GM19438 (cell line): ENCODE data around the gene HIVEP1.
A peak's percentile ranks its signal among the peaks of the same experiment; 100 is the strongest.
"Not testable (repeated sequence)": the region's sequence is repeated elsewhere in the genome, so short reads cannot be mapped to it uniquely, and the experiment has no call there.

Experiments used
- ATAC-seq: cut with Tn5 transposase; IDR thresholded peaks from one replicate; pipeline ENCODE4 v1.9.1; 2021; ENCODE audit warnings: low read depth; ENCODE audit not compliant: unreplicated experiment

Gene HIVEP1

GRCh38 chr6:12148317-12148801 lies 136.2 kb downstream of the HIVEP1 start:
- ATAC-seq, result no peak

- ATAC-seq, result no peak
Observed at GRCh38 chr6:12148841-12149240, 136.7 kb downstream of the HIVEP1 start.

GRCh38 chr6:12149944-12150510 lies 137.9 kb downstream of the HIVEP1 start:
- ATAC-seq, result no peak

GRCh38 chr6:12150812-12151432 lies 138.8 kb downstream of the HIVEP1 start:
- ATAC-seq, result no peak

- no peak for ATAC-seq
Observed at GRCh38 chr6:12151433-12151820, 139.3 kb downstream of the HIVEP1 start.

- no peak for ATAC-seq
Observed at GRCh38 chr6:12152023-12152970, 140.2 kb downstream of the HIVEP1 start.

GRCh38 chr6:12155769-12156168 lies 143.7 kb downstream of the HIVEP1 start:
- ATAC-seq, result not testable (repeated sequence)

- ATAC-seq, result no peak
Observed at GRCh38 chr6:12158686-12159415, 146.7 kb downstream of the HIVEP1 start.

GRCh38 chr6:12160326-12160725 lies 148.2 kb downstream of the HIVEP1 start:
- no peak for ATAC-seq

GRCh38 chr6:12162213-12162612 lies 150.1 kb downstream of the HIVEP1 start:
- no peak for ATAC-seq

GRCh38 chr6:12163149-12163548 lies 151.0 kb downstream of the HIVEP1 start:
- peak; percentile 61 for ATAC-seq

GRCh38 chr6:12163744-12164507 lies 151.8 kb downstream of the HIVEP1 start:
- ATAC-seq, result no peak

GRCh38 chr6:12164508-12164770 lies 152.3 kb downstream of the HIVEP1 start:
- ATAC-seq, result no peak

GRCh38 chr6:12165297-12165696 lies 153.2 kb downstream of the HIVEP1 start:
- no peak for ATAC-seq

GRCh38 chr6:12165722-12166280 lies 153.7 kb downstream of the HIVEP1 start:
- ATAC-seq, result no peak

GRCh38 chr6:12169377-12169776 lies 157.3 kb downstream of the HIVEP1 start:
- ATAC-seq, result no peak

- ATAC-seq, result no peak
Observed at GRCh38 chr6:12170351-12171092, 158.4 kb downstream of the HIVEP1 start.

- no peak for ATAC-seq
Observed at GRCh38 chr6:12171717-12172116, 159.6 kb downstream of the HIVEP1 start.

- no peak for ATAC-seq
Observed at GRCh38 chr6:12172572-12172971, 160.5 kb downstream of the HIVEP1 start.
